ENCODE results near the gene FGD3. TPM values are rescaled to one million over a fixed set of nuclear protein-coding genes. Genes with fewer than 3 reads are reported as not detected.

The FGD3 gene
- total and polyA plus RNA-seq, 4 donors: 6.1 to 45.9 (median 17.6) TPM

DNA sequence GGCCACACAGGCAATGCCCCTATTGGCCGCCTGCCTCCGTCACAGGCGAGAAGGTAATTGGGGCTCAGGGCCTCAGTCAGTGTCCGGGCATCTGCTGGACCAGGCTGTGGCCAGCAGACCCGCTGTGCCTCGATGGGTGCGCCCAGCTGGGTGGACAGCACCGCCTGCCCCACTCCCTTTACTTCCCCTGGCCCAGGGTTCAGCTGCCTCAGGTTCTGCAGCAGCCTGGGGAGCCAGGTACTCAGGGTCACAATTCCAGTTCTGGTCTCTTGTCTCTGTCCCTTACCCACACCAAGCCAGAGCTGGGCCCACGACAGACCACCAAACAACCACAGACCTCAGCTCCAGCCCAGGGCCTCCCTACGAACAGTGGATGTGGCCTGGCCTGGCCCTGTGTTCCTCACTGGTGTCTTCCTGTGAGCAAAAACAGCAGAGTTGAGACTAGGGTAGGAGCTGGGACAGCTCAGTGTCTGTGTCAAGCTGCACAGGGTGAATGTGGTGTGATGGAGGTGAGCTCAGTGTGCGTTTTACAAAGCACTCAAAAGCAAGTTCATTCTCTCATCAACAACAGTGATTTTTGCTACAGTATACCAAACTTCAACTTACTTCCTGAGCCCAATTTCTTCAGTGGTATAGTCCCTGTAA lies 77.8 kb downstream of the FGD3 start:
- H3K4me3 ChIP-seq: no peak overlapping the region
- H3K27me3 ChIP-seq (ENCODE audit: control insufficient read depth in 3 of 3, insufficient read depth in 3 of 3, low read length in 2 of 3): no peaks in the 10 kb centered on the region
- H3K9me3 ChIP-seq (ENCODE audit: control insufficient read depth in 4 of 4, insufficient read depth in 3 of 4, low read length in 3 of 4): no peaks in the 10 kb centered on the region
- peaks cover 0 to 26% (median 0%) of the 10 kb centered on the region in 4 donors for H3K36me3 ChIP-seq (ENCODE audit: control insufficient read depth in 4 of 4, insufficient read depth in 4 of 4, low read length in 4 of 4)
- DNase-seq: no peak
- ATAC-seq (ENCODE audit: insufficient read depth, low FRiP score): no peak
- TF ChIP-seq, protein P1, sequence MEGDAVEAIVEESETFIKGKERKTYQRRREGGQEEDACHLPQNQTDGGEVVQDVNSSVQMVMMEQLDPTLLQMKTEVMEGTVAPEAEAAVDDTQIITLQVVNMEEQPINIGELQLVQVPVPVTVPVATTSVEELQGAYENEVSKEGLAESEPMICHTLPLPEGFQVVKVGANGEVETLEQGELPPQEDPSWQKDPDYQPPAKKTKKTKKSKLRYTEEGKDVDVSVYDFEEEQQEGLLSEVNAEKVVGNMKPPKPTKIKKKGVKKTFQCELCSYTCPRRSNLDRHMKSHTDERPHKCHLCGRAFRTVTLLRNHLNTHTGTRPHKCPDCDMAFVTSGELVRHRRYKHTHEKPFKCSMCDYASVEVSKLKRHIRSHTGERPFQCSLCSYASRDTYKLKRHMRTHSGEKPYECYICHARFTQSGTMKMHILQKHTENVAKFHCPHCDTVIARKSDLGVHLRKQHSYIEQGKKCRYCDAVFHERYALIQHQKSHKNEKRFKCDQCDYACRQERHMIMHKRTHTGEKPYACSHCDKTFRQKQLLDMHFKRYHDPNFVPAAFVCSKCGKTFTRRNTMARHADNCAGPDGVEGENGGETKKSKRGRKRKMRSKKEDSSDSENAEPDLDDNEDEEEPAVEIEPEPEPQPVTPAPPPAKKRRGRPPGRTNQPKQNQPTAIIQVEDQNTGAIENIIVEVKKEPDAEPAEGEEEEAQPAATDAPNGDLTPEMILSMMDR (IDR thresholded peaks at IDR 0.05; ENCODE audit: control extremely low read depth, extremely low read depth): no peak
- H3K27ac ChIP-seq (ENCODE audit: low read depth in 1 of 2, low read length in 1 of 2): no peak overlapping the region
- H3K4me1 ChIP-seq (ENCODE audit: control insufficient read depth in 5 of 5, insufficient read depth in 5 of 5, low read length in 5 of 5): peaks cover 0 to 7% (median 0%) of the 10 kb centered on the region in 5 donors
- WGBS, 2 donors: 80 to 89% methylated on average over 11 of the region's 11 CpGs
- H3K9ac ChIP-seq (ENCODE audit: insufficient read depth in 1 of 2, low read length in 2 of 2): no peak overlapping the region

DNA sequence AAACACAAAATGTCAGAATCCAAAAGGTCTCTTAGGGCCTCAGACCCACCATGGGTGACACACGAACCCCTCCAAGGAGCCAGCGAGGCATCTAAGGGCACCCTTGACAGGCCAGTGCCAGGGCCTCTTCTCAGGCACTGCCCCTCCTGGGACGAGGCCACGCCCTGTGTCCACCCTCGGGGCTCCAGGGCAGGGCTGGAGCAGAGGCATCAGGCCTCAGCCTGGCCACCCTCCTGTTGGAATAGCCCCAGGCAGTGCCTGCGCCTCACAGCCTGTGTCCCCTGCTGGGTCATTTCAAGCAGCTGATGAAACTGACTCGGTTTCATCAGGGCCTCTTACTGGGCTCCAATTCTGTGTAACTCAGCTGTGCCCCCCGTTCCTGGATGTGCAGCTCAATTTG lies 78.4 kb downstream of the FGD3 start:
- Histone ChIP-seq H3K36me3 (ENCODE audit: control insufficient read depth in 4 of 4, insufficient read depth in 4 of 4, low read length in 4 of 4) (peaks cover 0 to 23% (median 0%) of the 10 kb centered on the region in 4 donors), H3K27ac (ENCODE audit: low read depth in 1 of 2, low read length in 1 of 2) (no peak overlapping the region), H3K9ac (ENCODE audit: insufficient read depth in 1 of 2, low read length in 2 of 2) (no peak overlapping the region), H3K9me3 (ENCODE audit: control insufficient read depth in 4 of 4, insufficient read depth in 3 of 4, low read length in 3 of 4) (no peaks in the 10 kb centered on the region), H3K4me1 (ENCODE audit: control insufficient read depth in 5 of 5, insufficient read depth in 5 of 5, low read length in 5 of 5) (peaks cover 0 to 7% (median 0%) of the 10 kb centered on the region in 5 donors), H3K4me3 (no peak overlapping the region), H3K27me3 (ENCODE audit: control insufficient read depth in 3 of 3, insufficient read depth in 3 of 3, low read length in 2 of 3) (no peaks in the 10 kb centered on the region)
- DNase-seq (no peak), ATAC-seq (ENCODE audit: insufficient read depth, low FRiP score) (no peak)
- TF ChIP-seq, protein P1 (IDR thresholded peaks at IDR 0.05; ENCODE audit: control extremely low read depth, extremely low read depth): no peak
- 56 to 76% methylated on average over 8 of the region's 8 CpGs for WGBS, 2 donors

DNA sequence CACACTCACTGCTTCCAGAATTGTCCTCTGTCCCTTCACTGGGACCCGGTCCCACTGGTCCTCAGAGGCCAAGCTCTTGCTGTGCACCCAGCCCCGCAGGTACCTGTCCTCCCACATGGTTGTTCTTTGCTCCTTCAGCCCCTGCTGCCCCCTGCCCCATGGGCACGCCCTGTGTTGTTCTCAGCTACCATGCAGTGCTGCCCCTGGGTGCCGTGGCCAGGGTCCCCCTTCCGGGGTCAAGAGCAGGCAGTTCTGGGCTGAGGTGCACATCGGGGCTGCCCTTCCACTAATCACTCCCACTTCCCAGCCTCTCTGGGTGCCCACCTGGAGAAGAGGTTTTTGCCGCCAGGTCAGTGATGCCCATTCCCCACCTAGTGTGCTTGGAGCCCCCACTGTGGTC lies 79.3 kb downstream of the FGD3 start:
- ATAC-seq (ENCODE audit: insufficient read depth, low FRiP score): no peak
- TF ChIP-seq, protein P1 (IDR thresholded peaks at IDR 0.05; ENCODE audit: control extremely low read depth, extremely low read depth): no peak
- WGBS, 2 donors: 90 to 98% methylated on average over 7 of the region's 7 CpGs
- Histone ChIP-seq H3K4me1 (ENCODE audit: control insufficient read depth in 5 of 5, insufficient read depth in 5 of 5, low read length in 5 of 5) (peaks cover 0 to 7% (median 0%) of the 10 kb centered on the region in 5 donors), H3K27me3 (ENCODE audit: control insufficient read depth in 3 of 3, insufficient read depth in 3 of 3, low read length in 2 of 3) (no peaks in the 10 kb centered on the region), H3K9me3 (ENCODE audit: control insufficient read depth in 4 of 4, insufficient read depth in 3 of 4, low read length in 3 of 4) (no peaks in the 10 kb centered on the region), H3K27ac (ENCODE audit: low read depth in 1 of 2, low read length in 1 of 2) (no peak overlapping the region), H3K4me3 (no peak overlapping the region), H3K9ac (ENCODE audit: insufficient read depth in 1 of 2, low read length in 2 of 2) (no peak overlapping the region), H3K36me3 (ENCODE audit: control insufficient read depth in 4 of 4, insufficient read depth in 4 of 4, low read length in 4 of 4) (peaks cover 0 to 20% (median 0%) of the 10 kb centered on the region in 4 donors)
- DNase-seq: no peak

All from lung (tissue), 12 donors.